ENCODE measurements around the gene PHEX.

Gene PHEX

GRCh38 chrX:22117633-22118032, 85.5 kb downstream of the PHEX start:
- Histone ChIP-seq H3K27me3 (ENCODE audit: insufficient read depth, low read length) (no peaks in the 10 kb centered on the region), H3K4me1 (ENCODE audit: insufficient read depth, low read length, severe bottlenecking) (no peaks in the 10 kb centered on the region), H3K9ac (ENCODE audit: low read length) (no peak overlapping the region), H3K79me2 (ENCODE audit: insufficient read depth, low read length) (no peaks in the 10 kb centered on the region), H3K27ac (ENCODE audit: low read depth, low read length, poor library complexity, severe bottlenecking) (no peak overlapping the region), H3K9me3 (ENCODE audit: low read length) (no peaks in the 10 kb centered on the region), H4K20me1 (ENCODE audit: insufficient read depth, low read length) (no peaks in the 10 kb centered on the region), H2AFZ (ENCODE audit: low read length) (no peak overlapping the region), H3K4me3 (ENCODE audit: low read depth, low read length, poor library complexity, severe bottlenecking) (no peak overlapping the region), H3K36me3 (ENCODE audit: insufficient read depth, low read length) (no peaks in the 10 kb centered on the region), H3K9me2 (ENCODE audit: low read depth, low read length) (no peaks in the 10 kb centered on the region), H3K4me2 (ENCODE audit: low read length) (no peak overlapping the region), H3F3A (ENCODE audit: insufficient read depth, low read length) (no peaks in the 10 kb centered on the region)
- no peak for TF ChIP-seq EZH2 (IDR thresholded peaks at IDR 0.05; ENCODE audit: borderline replicate concordance, low read length)
- TF ChIP-seq, protein P1, sequence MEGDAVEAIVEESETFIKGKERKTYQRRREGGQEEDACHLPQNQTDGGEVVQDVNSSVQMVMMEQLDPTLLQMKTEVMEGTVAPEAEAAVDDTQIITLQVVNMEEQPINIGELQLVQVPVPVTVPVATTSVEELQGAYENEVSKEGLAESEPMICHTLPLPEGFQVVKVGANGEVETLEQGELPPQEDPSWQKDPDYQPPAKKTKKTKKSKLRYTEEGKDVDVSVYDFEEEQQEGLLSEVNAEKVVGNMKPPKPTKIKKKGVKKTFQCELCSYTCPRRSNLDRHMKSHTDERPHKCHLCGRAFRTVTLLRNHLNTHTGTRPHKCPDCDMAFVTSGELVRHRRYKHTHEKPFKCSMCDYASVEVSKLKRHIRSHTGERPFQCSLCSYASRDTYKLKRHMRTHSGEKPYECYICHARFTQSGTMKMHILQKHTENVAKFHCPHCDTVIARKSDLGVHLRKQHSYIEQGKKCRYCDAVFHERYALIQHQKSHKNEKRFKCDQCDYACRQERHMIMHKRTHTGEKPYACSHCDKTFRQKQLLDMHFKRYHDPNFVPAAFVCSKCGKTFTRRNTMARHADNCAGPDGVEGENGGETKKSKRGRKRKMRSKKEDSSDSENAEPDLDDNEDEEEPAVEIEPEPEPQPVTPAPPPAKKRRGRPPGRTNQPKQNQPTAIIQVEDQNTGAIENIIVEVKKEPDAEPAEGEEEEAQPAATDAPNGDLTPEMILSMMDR (IDR thresholded peaks at IDR 0.05; ENCODE audit: low read length) = no peak

GRCh38 chrX:22118161-22118830, 86.2 kb downstream of the PHEX start:
- no peak overlapping the region for H3K27ac ChIP-seq (ENCODE audit: low read depth, low read length, poor library complexity, severe bottlenecking)
- H3K4me1 ChIP-seq (ENCODE audit: insufficient read depth, low read length, severe bottlenecking) = no peaks in the 10 kb centered on the region
- H3F3A ChIP-seq (ENCODE audit: insufficient read depth, low read length) = no peaks in the 10 kb centered on the region
- no peak overlapping the region for H3K9ac ChIP-seq (ENCODE audit: low read length)
- no peaks in the 10 kb centered on the region for H4K20me1 ChIP-seq (ENCODE audit: insufficient read depth, low read length)
- no peaks in the 10 kb centered on the region for H3K9me3 ChIP-seq (ENCODE audit: low read length)
- TF ChIP-seq, protein P1 (IDR thresholded peaks at IDR 0.05; ENCODE audit: low read length) = no peak
- no peak for TF ChIP-seq EZH2 (IDR thresholded peaks at IDR 0.05; ENCODE audit: borderline replicate concordance, low read length)
- H2AFZ ChIP-seq (ENCODE audit: low read length) = no peak overlapping the region
- no peak overlapping the region for H3K4me2 ChIP-seq (ENCODE audit: low read length)
- H3K4me3 ChIP-seq (ENCODE audit: low read depth, low read length, poor library complexity, severe bottlenecking) = no peak overlapping the region
- no peaks in the 10 kb centered on the region for H3K9me2 ChIP-seq (ENCODE audit: low read depth, low read length)
- no peaks in the 10 kb centered on the region for H3K79me2 ChIP-seq (ENCODE audit: insufficient read depth, low read length)
- H3K36me3 ChIP-seq (ENCODE audit: insufficient read depth, low read length) = no peaks in the 10 kb centered on the region
- no peaks in the 10 kb centered on the region for H3K27me3 ChIP-seq (ENCODE audit: insufficient read depth, low read length)

GRCh38 chrX:22121161-22121560, 89.0 kb downstream of the PHEX start:
- no peaks in the 10 kb centered on the region for H3K36me3 ChIP-seq (ENCODE audit: insufficient read depth, low read length)
- H4K20me1 ChIP-seq (ENCODE audit: insufficient read depth, low read length) = no peaks in the 10 kb centered on the region
- no peak overlapping the region for H3K4me2 ChIP-seq (ENCODE audit: low read length)
- no peak overlapping the region for H3K4me3 ChIP-seq (ENCODE audit: low read depth, low read length, poor library complexity, severe bottlenecking)
- no peak overlapping the region for H2AFZ ChIP-seq (ENCODE audit: low read length)
- no peaks in the 10 kb centered on the region for H3F3A ChIP-seq (ENCODE audit: insufficient read depth, low read length)
- H3K27me3 ChIP-seq (ENCODE audit: insufficient read depth, low read length) = no peaks in the 10 kb centered on the region
- TF ChIP-seq EZH2 (IDR thresholded peaks at IDR 0.05; ENCODE audit: borderline replicate concordance, low read length) = no peak
- TF ChIP-seq, protein P1 (IDR thresholded peaks at IDR 0.05; ENCODE audit: low read length) = no peak
- H3K9me3 ChIP-seq (ENCODE audit: low read length) = no peaks in the 10 kb centered on the region
- H3K4me1 ChIP-seq (ENCODE audit: insufficient read depth, low read length, severe bottlenecking) = no peaks in the 10 kb centered on the region
- H3K9me2 ChIP-seq (ENCODE audit: low read depth, low read length) = no peaks in the 10 kb centered on the region
- no peak overlapping the region for H3K9ac ChIP-seq (ENCODE audit: low read length)
- no peak overlapping the region for H3K27ac ChIP-seq (ENCODE audit: low read depth, low read length, poor library complexity, severe bottlenecking)
- H3K79me2 ChIP-seq (ENCODE audit: insufficient read depth, low read length) = no peaks in the 10 kb centered on the region
